Neural progenitor cell (in vitro differentiated cells): ENCODE data around the gene GNB2. TPM values are rescaled to one million over a fixed set of nuclear protein-coding genes. Genes with fewer than 3 reads are reported as not detected.
"Not testable (repeated sequence)": the region's sequence is repeated elsewhere in the genome, so short reads cannot be mapped to it uniquely, and the experiment has no call there.

Experiments
- DNase-seq: peaks from one replicate; pipeline ENCODE4 v3.0.0-alpha.2; 2016; ENCODE audit warnings: low spot score
- H2AFZ ChIP-seq: fragments of 200-600 bp; sonication (generic); replicated peaks from 2 replicates; pipeline ENCODE4 v1.6.1; 2016; ENCODE audit warnings: antibody characterized with exemption
- H3F3A ChIP-seq: fragments of 200-600 bp; sonication (generic); 2 replicates; pipeline ENCODE4 v1.6.1; 2016; ENCODE audit warnings: antibody characterized with exemption, low read depth
- H3K27ac ChIP-seq: fragments of 200-600 bp; sonication (generic); 2 replicates; pipeline ENCODE4 v1.5.1; 2016; ENCODE audit warnings: mild to moderate bottlenecking
- H3K27me3 ChIP-seq: fragments of 200-600 bp; sonication (generic); 2 replicates; pipeline ENCODE4 v1.6.1; 2016; ENCODE audit warnings: mild to moderate bottlenecking, moderate library complexity
- H3K36me3 ChIP-seq: fragments of 200-600 bp; sonication (generic); 2 replicates; pipeline ENCODE4 v1.5.1; 2016
- H3K4me1 ChIP-seq: fragments of 200-600 bp; sonication (generic); 2 replicates; pipeline ENCODE4 v1.6.1; 2016; ENCODE audit warnings: mixed run types
- H3K4me2 ChIP-seq: fragments of 200-600 bp; sonication (generic); 2 replicates; pipeline ENCODE4 v1.6.1; 2016
- H3K4me3 ChIP-seq: fragments of 200-600 bp; sonication (generic); 2 replicates; pipeline ENCODE4 v1.5.1; 2016
- H3K79me2 ChIP-seq: fragments of 200-600 bp; sonication (generic); 2 replicates; pipeline ENCODE4 v1.6.1; 2016; ENCODE audit warnings: low read depth
- H3K9ac ChIP-seq: fragments of 200-600 bp; sonication (generic); 2 replicates; pipeline ENCODE4 v1.6.1; 2016
- H3K9me3 ChIP-seq: fragments of 200-600 bp; sonication (generic); 2 replicates; pipeline ENCODE4 v1.5.1; 2016; ENCODE audit warnings: low read depth
- H4K20me1 ChIP-seq: fragments of 200-600 bp; sonication (generic); 2 replicates; pipeline ENCODE4 v1.6.1; 2016; ENCODE audit warnings: low read depth
- H3K27ac Mint-ChIP-seq: 3 replicates; pipeline ENCODE4 v1.8.0; 2021; ENCODE audit warnings: mixed read lengths
- H3K27me3 Mint-ChIP-seq: 2 replicates; pipeline ENCODE4 v1.8.0; 2022; ENCODE audit warnings: low read depth, mild to moderate bottlenecking, inconsistent platforms, moderate library complexity, mixed read lengths; ENCODE audit not compliant: insufficient read depth
- H3K36me3 Mint-ChIP-seq: 3 replicates; pipeline ENCODE4 v1.8.0; 2021; ENCODE audit warnings: mixed read lengths
- H3K4me1 Mint-ChIP-seq: 3 replicates; pipeline ENCODE4 v1.8.0; 2021; ENCODE audit warnings: mixed read lengths
- H3K4me3 Mint-ChIP-seq: 3 replicates; pipeline ENCODE4 v1.8.0; 2021; ENCODE audit warnings: mild to moderate bottlenecking, moderate library complexity, mixed read lengths
- H3K9me3 Mint-ChIP-seq: 3 replicates; pipeline ENCODE4 v1.8.0; 2020; ENCODE audit warnings: mixed read lengths
- CTCF ChIP-seq: fragments of 200-600 bp; sonication (generic); IDR thresholded peaks from 2 replicates; pipeline ENCODE4 v1.5.1; 2017; ENCODE audit warnings: antibody characterized with exemption, mild to moderate bottlenecking
- EZH2 ChIP-seq: fragments of 200-600 bp; sonication (generic); IDR thresholded peaks from 2 replicates; pipeline ENCODE4 v1.6.1; 2017; ENCODE audit warnings: antibody characterized with exemption, mild to moderate bottlenecking, moderate library complexity
- EZH2phosphoT487 ChIP-seq: fragments of 200-600 bp; sonication (generic); IDR thresholded peaks from 2 replicates; pipeline ENCODE4 v1.6.1; 2017; ENCODE audit warnings: antibody characterized with exemption
- total RNA-seq: library from RNA; depleted of rRNA; stranded (reverse); fragments of >200 nt; gene quantifications from 2 replicates; pipeline ENCODE4 v1.2.3, GENCODE V29; 2015; ENCODE audit warnings: low replicate concordance

GNB2 gene
- total RNA-seq, 1 donor from 2014 or later = 54.3 TPM

- Histone ChIP-seq H3F3A (peaks cover 8% of the 10 kb centered on the region), H2AFZ (no peak overlapping the region), H3K27me3 (no peaks in the 10 kb centered on the region), H3K9ac (no peak overlapping the region), H3K4me2 (no peak overlapping the region), H3K36me3 (peaks cover 4% of the 10 kb centered on the region), H3K4me3 (no peak overlapping the region), H3K9me3 (no peaks in the 10 kb centered on the region), H3K27ac (no peak overlapping the region), H3K79me2 (peaks cover 24% of the 10 kb centered on the region), H3K4me1 (peaks cover 10% of the 10 kb centered on the region), H4K20me1 (peaks cover 16% of the 10 kb centered on the region)
- H3K4me1 Mint-ChIP-seq = peaks cover 13% of the 10 kb centered on the region
- H3K27me3 Mint-ChIP-seq = peaks cover 3% of the 10 kb centered on the region
- peaks cover 2% of the 10 kb centered on the region for H3K36me3 Mint-ChIP-seq
- no peaks in the 10 kb centered on the region for H3K9me3 Mint-ChIP-seq
- no peak overlapping the region for H3K4me3 Mint-ChIP-seq
- no peak for DNase-seq
- H3K27ac Mint-ChIP-seq = peak overlapping the region; percentile 3
- TF ChIP-seq EZH2 (no peak), EZH2phosphoT487 (no peak), CTCF (no peak)
Observed at GRCh38 chr7:100710452-100710851, 36.9 kb downstream of the GNB2 start.

- H3K4me3 ChIP-seq = no peak overlapping the region
- H4K20me1 ChIP-seq = peaks cover 16% of the 10 kb centered on the region
- Mint-ChIP-seq H3K27me3 (peaks cover 2% of the 10 kb centered on the region), H3K27ac (no peak overlapping the region), H3K36me3 (peaks cover 2% of the 10 kb centered on the region), H3K9me3 (no peaks in the 10 kb centered on the region), H3K4me1 (peaks cover 14% of the 10 kb centered on the region), H3K4me3 (no peak overlapping the region)
- no peaks in the 10 kb centered on the region for H3K9me3 ChIP-seq
- peaks cover 19% of the 10 kb centered on the region for H3K79me2 ChIP-seq
- H3K4me1 ChIP-seq = peaks cover 10% of the 10 kb centered on the region
- no peak overlapping the region for H2AFZ ChIP-seq
- H3F3A ChIP-seq = peaks cover 8% of the 10 kb centered on the region
- no peaks in the 10 kb centered on the region for H3K27me3 ChIP-seq
- no peak for TF ChIP-seq EZH2
- TF ChIP-seq EZH2phosphoT487 = no peak
- no peak for TF ChIP-seq CTCF
- H3K27ac ChIP-seq = no peak overlapping the region
- peaks cover 4% of the 10 kb centered on the region for H3K36me3 ChIP-seq
- no peak for DNase-seq
- H3K4me2 ChIP-seq = no peak overlapping the region
- peak overlapping the region; percentile 12 for H3K9ac ChIP-seq
Observed at GRCh38 chr7:100711369-100711768, 37.8 kb downstream of the GNB2 start.

- no peak overlapping the region for H3K4me2 ChIP-seq
- no peak overlapping the region for H3K27ac ChIP-seq
- H3K79me2 ChIP-seq = no peaks in the 10 kb centered on the region
- H2AFZ ChIP-seq = no peak overlapping the region
- H3K36me3 Mint-ChIP-seq = no peaks in the 10 kb centered on the region
- peaks cover 8% of the 10 kb centered on the region for H3F3A ChIP-seq
- no peak for TF ChIP-seq CTCF
- no peak for TF ChIP-seq EZH2
- no peak for TF ChIP-seq EZH2phosphoT487
- no peak overlapping the region for H3K4me3 Mint-ChIP-seq
- H3K9me3 Mint-ChIP-seq = peaks cover 14% of the 10 kb centered on the region
- H3K36me3 ChIP-seq = no peaks in the 10 kb centered on the region
- peaks cover 5% of the 10 kb centered on the region for H3K4me1 Mint-ChIP-seq
- H3K4me1 ChIP-seq = no peaks in the 10 kb centered on the region
- H3K4me3 ChIP-seq = no peak overlapping the region
- peaks cover 18% of the 10 kb centered on the region for H3K27me3 Mint-ChIP-seq
- no peaks in the 10 kb centered on the region for H3K9me3 ChIP-seq
- H3K27me3 ChIP-seq = peaks cover 16% of the 10 kb centered on the region
- no peak for DNase-seq
- no peak overlapping the region for H3K9ac ChIP-seq
- no peak overlapping the region for H3K27ac Mint-ChIP-seq
- no peaks in the 10 kb centered on the region for H4K20me1 ChIP-seq
Observed at GRCh38 chr7:100714725-100715124, 41.2 kb downstream of the GNB2 start.

GRCh38 chr7:100717073-100717472, 43.5 kb downstream of the GNB2 start:
- H3K36me3 ChIP-seq, H3K4me1 ChIP-seq, H3K36me3 Mint-ChIP-seq, H3K4me2 ChIP-seq, H3F3A ChIP-seq, H3K4me1 Mint-ChIP-seq, H3K4me3 Mint-ChIP-seq, H4K20me1 ChIP-seq, H3K9me3 ChIP-seq, H3K27ac ChIP-seq, H2AFZ ChIP-seq, H3K27ac Mint-ChIP-seq, H3K79me2 ChIP-seq, DNase-seq, H3K9ac ChIP-seq, H3K4me3 ChIP-seq: not testable (repeated sequence)
- peaks cover 16% of the 10 kb centered on the region for H3K9me3 Mint-ChIP-seq
- peaks cover 34% of the 10 kb centered on the region for H3K27me3 Mint-ChIP-seq
- H3K27me3 ChIP-seq = peaks cover 40% of the 10 kb centered on the region
